Islet precursor cell (in vitro differentiated cells): ENCODE results near the gene KRT77.
A peak's percentile ranks its signal among the peaks of the same experiment; 100 is the strongest.

Source experiments
- DNase-seq: peaks from one replicate; pipeline ENCODE4 v3.0.0-alpha.2; 2018

KRT77 gene

GRCh38 chr12:52651726-52652261, 51.5 kb downstream of the KRT77 start, which contains the start of gene KRT2:
TSS of gene KRT2 (minus strand) at chr12:52652211. CDS start at chr12:52652142, 69 bp downstream.
- DNase-seq: peak; percentile 38

- DNase-seq: peak; percentile 55
These were observed 52.7 kb downstream of the KRT77 start for GRCh38 chr12:52650520-52651081.

GRCh38 chr12:52649066-52649465, 54.3 kb downstream of the KRT77 start:
- DNase-seq: peak; percentile 46

GRCh38 chr12:52648012-52648550, 55.2 kb downstream of the KRT77 start:
- peak; percentile 50 for DNase-seq

- DNase-seq: peak; percentile 42
These were observed 55.7 kb downstream of the KRT77 start for GRCh38 chr12:52647601-52648000.

- peak; percentile 55 for DNase-seq
These were observed 56.7 kb downstream of the KRT77 start for GRCh38 chr12:52646613-52647012.

- peak; percentile 39 for DNase-seq
These were observed 57.3 kb downstream of the KRT77 start for GRCh38 chr12:52645982-52646381.

- peak; percentile 44 for DNase-seq
These were observed 58.1 kb downstream of the KRT77 start for GRCh38 chr12:52645120-52645761.

GRCh38 chr12:52644078-52644415, 59.3 kb downstream of the KRT77 start:
- DNase-seq: peak; percentile 50

- peak; percentile 36 for DNase-seq
These were observed 59.9 kb downstream of the KRT77 start for GRCh38 chr12:52643233-52644077.

GRCh38 chr12:52641468-52641867, 61.9 kb downstream of the KRT77 start:
- DNase-seq: peak; percentile 11
